ENCODE measurements around the gene TCF4. TPM values are rescaled to one million over a fixed set of nuclear protein-coding genes. Genes with fewer than 3 reads are reported as not detected.

Gene TCF4
- total RNA-seq, 1 experiment from 2014 or later, result 0.42 TPM

- no peaks in the 10 kb centered on the region for H3K9me2 ChIP-seq (ENCODE audit: insufficient read depth)
- H4K20me1 ChIP-seq (ENCODE audit: insufficient read depth), result no peaks in the 10 kb centered on the region
- no peak overlapping the region for H2AFZ ChIP-seq (ENCODE audit: low read depth, low read length, poor library complexity, severe bottlenecking)
- POLR2A ChIA-PET, result no interaction called here
- H3K4me1 ChIP-seq (ENCODE audit: control insufficient read depth in 1 of 2, insufficient read depth in 2 of 2, low read length in 2 of 2), result no peaks in the 10 kb centered on the region
- no peaks in the 10 kb centered on the region for H3K9me3 ChIP-seq (ENCODE audit: control insufficient read depth in 1 of 2, insufficient read depth in 1 of 2, low read depth in 1 of 2, low read length in 2 of 2)
- no TSS peak for BruUV-seq (replicated peaks)
- intact Hi-C loops (cut with micrococcal nuclease), result no loop called here
- RAD21 ChIA-PET (ENCODE audit: low non-redundant PET in 1 of 2, low total read pairs in 2 of 2, uncharacterized antibody in 2 of 2, unreplicated experiment in 2 of 2), result no interaction called here
- TF ChIP-seq FOSL1 (IDR thresholded peaks at IDR 0.05; ENCODE audit: low read depth), result no peak
- no peak for TF ChIP-seq EZH2phosphoT487 (IDR thresholded peaks at IDR 0.05; ENCODE audit: borderline replicate concordance)
- ATAC-seq (no peak), DNase-seq (ENCODE audit: low read depth, low spot score) (no peak)
- H3K4me2 ChIP-seq (ENCODE audit: low read length), result no peak overlapping the region
- H3K79me2 ChIP-seq (ENCODE audit: insufficient read depth, low read length), result no peaks in the 10 kb centered on the region
- H3K4me3 ChIP-seq (replicated peaks in 1 of 2; ENCODE audit: low read depth in 1 of 2, low read length in 2 of 2), result no peak overlapping the region
- H3K9ac ChIP-seq (ENCODE audit: low read length), result no peak overlapping the region
- CTCF ChIA-PET, result no interaction called here
- H3K36me3 ChIP-seq (ENCODE audit: control insufficient read depth in 1 of 2, insufficient read depth in 2 of 2, low read length in 2 of 2), result no peaks in the 10 kb centered on the region
- H3K27me3 ChIP-seq (ENCODE audit: insufficient read depth, low read length), result peaks cover 28% of the 10 kb centered on the region
- H3K27ac ChIP-seq (ENCODE audit: low read depth, low read length), result no peak overlapping the region
Measured at GRCh38 chr18:55189972-55190371, 398.0 kb downstream of the TCF4 start.

DNA sequence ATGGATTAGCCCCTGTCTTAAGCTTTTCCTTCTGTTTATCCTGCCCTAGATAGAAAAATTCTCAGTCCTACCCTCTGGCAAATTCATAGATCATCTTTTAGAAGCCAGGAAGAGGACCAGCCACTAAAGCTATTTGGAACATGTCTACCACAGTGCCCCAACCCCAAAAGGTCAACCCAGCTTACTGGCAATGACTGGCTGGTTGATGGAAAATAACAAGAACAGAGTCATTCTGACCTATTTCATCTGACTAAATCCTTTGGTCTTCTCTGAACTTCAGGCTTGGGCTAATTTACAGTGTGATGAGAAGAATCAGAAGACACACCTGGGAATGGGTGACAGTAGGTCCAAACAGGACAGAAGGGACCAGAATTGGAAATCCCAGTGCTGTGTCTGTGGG lies 401.4 kb downstream of the TCF4 start:
- ChIA-PET CTCF (no interaction called here), RAD21 (ENCODE audit: low non-redundant PET in 1 of 2, low total read pairs in 2 of 2, uncharacterized antibody in 2 of 2, unreplicated experiment in 2 of 2) (no interaction called here), POLR2A (no interaction called here)
- Histone ChIP-seq H3K36me3 (ENCODE audit: control insufficient read depth in 1 of 2, insufficient read depth in 2 of 2, low read length in 2 of 2) (no peaks in the 10 kb centered on the region), H3K9ac (ENCODE audit: low read length) (no peak overlapping the region), H3K27me3 (ENCODE audit: insufficient read depth, low read length) (peaks cover 22% of the 10 kb centered on the region; the same call in 1 of the 2 replicates), H3K9me2 (ENCODE audit: insufficient read depth) (no peaks in the 10 kb centered on the region), H2AFZ (ENCODE audit: low read depth, low read length, poor library complexity, severe bottlenecking) (no peak overlapping the region), H3K4me3 (replicated peaks in 1 of 2; ENCODE audit: low read depth in 1 of 2, low read length in 2 of 2) (no peak overlapping the region), H3K79me2 (ENCODE audit: insufficient read depth, low read length) (no peaks in the 10 kb centered on the region), H3K9me3 (ENCODE audit: control insufficient read depth in 1 of 2, insufficient read depth in 1 of 2, low read depth in 1 of 2, low read length in 2 of 2) (no peaks in the 10 kb centered on the region), H3K27ac (ENCODE audit: low read depth, low read length) (no peak overlapping the region), H3K4me2 (ENCODE audit: low read length) (no peak overlapping the region), H4K20me1 (ENCODE audit: insufficient read depth) (no peaks in the 10 kb centered on the region), H3K4me1 (ENCODE audit: control insufficient read depth in 1 of 2, insufficient read depth in 2 of 2, low read length in 2 of 2) (no peaks in the 10 kb centered on the region)
- DNase-seq (ENCODE audit: low read depth, low spot score) (no peak), ATAC-seq (no peak)
- TF ChIP-seq, protein P1, sequence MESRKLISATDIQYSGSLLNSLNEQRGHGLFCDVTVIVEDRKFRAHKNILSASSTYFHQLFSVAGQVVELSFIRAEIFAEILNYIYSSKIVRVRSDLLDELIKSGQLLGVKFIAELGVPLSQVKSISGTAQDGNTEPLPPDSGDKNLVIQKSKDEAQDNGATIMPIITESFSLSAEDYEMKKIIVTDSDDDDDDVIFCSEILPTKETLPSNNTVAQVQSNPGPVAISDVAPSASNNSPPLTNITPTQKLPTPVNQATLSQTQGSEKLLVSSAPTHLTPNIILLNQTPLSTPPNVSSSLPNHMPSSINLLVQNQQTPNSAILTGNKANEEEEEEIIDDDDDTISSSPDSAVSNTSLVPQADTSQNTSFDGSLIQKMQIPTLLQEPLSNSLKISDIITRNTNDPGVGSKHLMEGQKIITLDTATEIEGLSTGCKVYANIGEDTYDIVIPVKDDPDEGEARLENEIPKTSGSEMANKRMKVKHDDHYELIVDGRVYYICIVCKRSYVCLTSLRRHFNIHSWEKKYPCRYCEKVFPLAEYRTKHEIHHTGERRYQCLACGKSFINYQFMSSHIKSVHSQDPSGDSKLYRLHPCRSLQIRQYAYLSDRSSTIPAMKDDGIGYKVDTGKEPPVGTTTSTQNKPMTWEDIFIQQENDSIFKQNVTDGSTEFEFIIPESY (IDR thresholded peaks at IDR 0.05; ENCODE audit: extremely low read depth, insufficient replicate concordance, low read length), result no peak
- TF ChIP-seq, protein P2, sequence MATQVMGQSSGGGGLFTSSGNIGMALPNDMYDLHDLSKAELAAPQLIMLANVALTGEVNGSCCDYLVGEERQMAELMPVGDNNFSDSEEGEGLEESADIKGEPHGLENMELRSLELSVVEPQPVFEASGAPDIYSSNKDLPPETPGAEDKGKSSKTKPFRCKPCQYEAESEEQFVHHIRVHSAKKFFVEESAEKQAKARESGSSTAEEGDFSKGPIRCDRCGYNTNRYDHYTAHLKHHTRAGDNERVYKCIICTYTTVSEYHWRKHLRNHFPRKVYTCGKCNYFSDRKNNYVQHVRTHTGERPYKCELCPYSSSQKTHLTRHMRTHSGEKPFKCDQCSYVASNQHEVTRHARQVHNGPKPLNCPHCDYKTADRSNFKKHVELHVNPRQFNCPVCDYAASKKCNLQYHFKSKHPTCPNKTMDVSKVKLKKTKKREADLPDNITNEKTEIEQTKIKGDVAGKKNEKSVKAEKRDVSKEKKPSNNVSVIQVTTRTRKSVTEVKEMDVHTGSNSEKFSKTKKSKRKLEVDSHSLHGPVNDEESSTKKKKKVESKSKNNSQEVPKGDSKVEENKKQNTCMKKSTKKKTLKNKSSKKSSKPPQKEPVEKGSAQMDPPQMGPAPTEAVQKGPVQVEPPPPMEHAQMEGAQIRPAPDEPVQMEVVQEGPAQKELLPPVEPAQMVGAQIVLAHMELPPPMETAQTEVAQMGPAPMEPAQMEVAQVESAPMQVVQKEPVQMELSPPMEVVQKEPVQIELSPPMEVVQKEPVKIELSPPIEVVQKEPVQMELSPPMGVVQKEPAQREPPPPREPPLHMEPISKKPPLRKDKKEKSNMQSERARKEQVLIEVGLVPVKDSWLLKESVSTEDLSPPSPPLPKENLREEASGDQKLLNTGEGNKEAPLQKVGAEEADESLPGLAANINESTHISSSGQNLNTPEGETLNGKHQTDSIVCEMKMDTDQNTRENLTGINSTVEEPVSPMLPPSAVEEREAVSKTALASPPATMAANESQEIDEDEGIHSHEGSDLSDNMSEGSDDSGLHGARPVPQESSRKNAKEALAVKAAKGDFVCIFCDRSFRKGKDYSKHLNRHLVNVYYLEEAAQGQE (IDR thresholded peaks at IDR 0.05; ENCODE audit: low read depth), result no peak
- no peak for TF ChIP-seq POLR2A (IDR thresholded peaks at IDR 0.05; ENCODE audit: borderline replicate concordance, extremely low read depth, insufficient read depth, insufficient read length)
- TF ChIP-seq FOSL1 (IDR thresholded peaks at IDR 0.05; ENCODE audit: low read depth), result no peak
- no peak for TF ChIP-seq SRF (IDR thresholded peaks at IDR 0.05; ENCODE audit: low read depth)
- no peak for TF ChIP-seq ATF3 (IDR thresholded peaks at IDR 0.05)
- TF ChIP-seq ELF1 (IDR thresholded peaks at IDR 0.05; ENCODE audit: borderline replicate concordance, low read depth), result no peak
- intact Hi-C loops (cut with micrococcal nuclease), result no loop called here
- BruUV-seq (replicated peaks), result no TSS peak
